Bone marrow (tissue), 2 donors: ENCODE data around the gene FGF11.
"Not testable (repeated sequence)": the region's sequence is repeated elsewhere in the genome, so short reads cannot be mapped to it uniquely, and the experiment has no call there.

ENCODE experiments used
- DNase-seq, 2 donors: peaks; one replicate each; lab custom pipeline; 2025; lab: John Stamatoyannopoulos, UW

Gene FGF11

GRCh38 chr17:7479213-7480088, 40.1 kb downstream of the FGF11 start, which contains the start of gene ZBTB4:
ZBTB4 (minus strand) TSS chr17:7479631; CDS start chr17:7466801, 12,830 bp downstream.
- peak in 1 of 2 donors; percentile 24 for DNase-seq

GRCh38 chr17:7480089-7480384, 40.7 kb downstream of the FGF11 start:
- DNase-seq = no peak

GRCh38 chr17:7481275-7481674, 42.0 kb downstream of the FGF11 start, which contains the start of gene SLC35G6:
SLC35G6 (plus strand) TSS chr17:7481446; CDS start chr17:7481517, 71 bp downstream.
- not testable (repeated sequence) for DNase-seq

- DNase-seq = not testable (repeated sequence)
Measured at GRCh38 chr17:7481842-7482741, 42.8 kb downstream of the FGF11 start.

GRCh38 chr17:7482742-7483088, 43.4 kb downstream of the FGF11 start:
- not testable (repeated sequence) for DNase-seq

- peak; percentile 75 to 94 for DNase-seq
Measured at GRCh38 chr17:7483255-7484066, 44.1 kb downstream of the FGF11 start.

GRCh38 chr17:7484067-7484918, 45.0 kb downstream of the FGF11 start, which contains the start of gene POLR2A:
POLR2A (plus strand) TSS chr17:7484366.
- peak; percentile 94 to 95 for DNase-seq

GRCh38 chr17:7484919-7485377, 45.6 kb downstream of the FGF11 start:
- DNase-seq = no peak

- no peak for DNase-seq
Measured at GRCh38 chr17:7486181-7486580, 46.9 kb downstream of the FGF11 start.

- no peak for DNase-seq
Measured at GRCh38 chr17:7490144-7490543, 50.8 kb downstream of the FGF11 start.

- no peak for DNase-seq
Measured at GRCh38 chr17:7491583-7491982, 52.3 kb downstream of the FGF11 start.

- no peak for DNase-seq
Measured at GRCh38 chr17:7493941-7494340, 54.6 kb downstream of the FGF11 start.
